ENCODE measurements around the gene RPS16. TPM values are rescaled to one million over a fixed set of nuclear protein-coding genes. Genes with fewer than 3 reads are reported as not detected.
"Not testable (repeated sequence)": the region's sequence is repeated elsewhere in the genome, so short reads cannot be mapped to it uniquely, and the experiment has no call there.

Gene RPS16
- total and polyA plus RNA-seq, 2 donors from 2014 or later: 1,461 to 1,965 TPM

DNA sequence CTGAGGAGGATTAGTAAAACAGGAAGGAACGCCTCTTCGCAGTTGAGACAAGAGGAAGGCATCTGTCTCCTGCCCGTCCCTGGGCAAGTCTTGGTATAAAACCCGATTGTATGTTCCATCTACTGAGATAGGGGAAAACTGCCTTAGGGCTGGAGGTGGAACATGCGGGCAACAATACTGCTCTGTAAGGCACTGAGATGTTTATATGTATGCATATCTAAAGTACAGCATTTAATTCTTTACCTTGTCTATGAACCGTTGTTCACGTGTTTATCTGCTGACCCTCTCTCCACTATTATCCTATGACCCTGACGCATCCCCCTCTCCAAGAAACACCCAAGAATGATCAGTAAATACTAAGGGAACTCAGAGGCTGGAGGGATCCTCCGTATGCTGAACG is 44.2 kb upstream of the RPS16 start:
- peak overlapping the region in 2 of 3 donors; percentile 65 to 94 for H3K9ac ChIP-seq (ENCODE audit: low read length in 3 of 3)
- TF ChIP-seq, protein P1, sequence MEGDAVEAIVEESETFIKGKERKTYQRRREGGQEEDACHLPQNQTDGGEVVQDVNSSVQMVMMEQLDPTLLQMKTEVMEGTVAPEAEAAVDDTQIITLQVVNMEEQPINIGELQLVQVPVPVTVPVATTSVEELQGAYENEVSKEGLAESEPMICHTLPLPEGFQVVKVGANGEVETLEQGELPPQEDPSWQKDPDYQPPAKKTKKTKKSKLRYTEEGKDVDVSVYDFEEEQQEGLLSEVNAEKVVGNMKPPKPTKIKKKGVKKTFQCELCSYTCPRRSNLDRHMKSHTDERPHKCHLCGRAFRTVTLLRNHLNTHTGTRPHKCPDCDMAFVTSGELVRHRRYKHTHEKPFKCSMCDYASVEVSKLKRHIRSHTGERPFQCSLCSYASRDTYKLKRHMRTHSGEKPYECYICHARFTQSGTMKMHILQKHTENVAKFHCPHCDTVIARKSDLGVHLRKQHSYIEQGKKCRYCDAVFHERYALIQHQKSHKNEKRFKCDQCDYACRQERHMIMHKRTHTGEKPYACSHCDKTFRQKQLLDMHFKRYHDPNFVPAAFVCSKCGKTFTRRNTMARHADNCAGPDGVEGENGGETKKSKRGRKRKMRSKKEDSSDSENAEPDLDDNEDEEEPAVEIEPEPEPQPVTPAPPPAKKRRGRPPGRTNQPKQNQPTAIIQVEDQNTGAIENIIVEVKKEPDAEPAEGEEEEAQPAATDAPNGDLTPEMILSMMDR (IDR thresholded peaks at IDR 0.05; ENCODE audit: borderline replicate concordance, extremely low read depth, insufficient read depth): no peak
- peaks cover 0 to 13% (median 6%) of the 10 kb centered on the region in 3 donors for H3K36me3 ChIP-seq (ENCODE audit: control insufficient read depth in 2 of 3, insufficient read depth in 3 of 3, low read length in 3 of 3)
- intact Hi-C loops (cut with DNase I): loop anchor here (10.0 kb wide), 1 partner anchor 55 kb away; the partner anchor contains the start of gene EID2B
- DNase-seq (no peak), FAIRE-seq (no peak)
- peaks cover 0 to 14% (median 0%) of the 10 kb centered on the region in 3 donors for H3K4me1 ChIP-seq (ENCODE audit: control insufficient read depth in 2 of 3, insufficient read depth in 2 of 3, low read depth in 1 of 3, low read length in 3 of 3)
- H3K27ac ChIP-seq (ENCODE audit: low read depth in 2 of 2, low read length in 2 of 2): peak overlapping the region in 1 of 2 donors; percentile 56
- peak overlapping the region; percentile 78 to 99 (median 98) for H3K4me3 ChIP-seq (ENCODE audit: low read length in 3 of 3)
- no peaks in the 10 kb centered on the region for H3K9me3 ChIP-seq (ENCODE audit: control insufficient read depth in 2 of 3, insufficient read depth in 1 of 3, low read length in 3 of 3)
- H3K27me3 ChIP-seq (ENCODE audit: control insufficient read depth, insufficient read depth, low read length): no peaks in the 10 kb centered on the region

DNA sequence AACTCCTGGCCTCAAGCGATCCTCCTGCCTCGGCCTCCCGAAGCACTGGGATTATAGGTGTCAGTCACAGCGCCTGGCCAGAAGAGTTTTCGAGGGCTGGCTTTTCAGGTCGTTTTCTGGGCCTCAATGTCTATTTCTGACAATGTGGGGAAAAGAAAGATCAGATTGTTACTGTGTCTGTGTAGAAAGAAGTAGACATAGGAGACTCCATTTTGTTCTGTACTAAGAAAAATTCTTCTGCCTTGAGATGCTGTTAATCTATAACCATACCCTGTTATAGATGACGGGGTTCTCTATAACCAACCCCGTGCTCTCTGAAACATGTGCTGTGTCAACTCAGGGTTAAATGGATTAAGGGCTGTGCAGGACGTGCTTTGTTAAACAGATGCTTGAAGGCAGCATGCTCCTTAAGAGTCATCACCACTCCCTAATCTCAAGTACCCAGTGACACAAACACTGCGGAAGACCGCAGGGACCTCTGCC is 43.6 kb upstream of the RPS16 start:
- not testable (repeated sequence) for H3K9ac ChIP-seq (ENCODE audit: low read length in 3 of 3); H3K27me3 ChIP-seq (ENCODE audit: control insufficient read depth, insufficient read depth, low read length); FAIRE-seq; H3K4me3 ChIP-seq (ENCODE audit: low read length in 3 of 3); DNase-seq; H3K9me3 ChIP-seq (ENCODE audit: control insufficient read depth in 2 of 3, insufficient read depth in 1 of 3, low read length in 3 of 3); H3K27ac ChIP-seq (ENCODE audit: low read depth in 2 of 2, low read length in 2 of 2)
- intact Hi-C loops (cut with DNase I): loop anchor here (10.0 kb wide), 1 partner anchor 55 kb away; the partner anchor contains the start of gene EID2B
- H3K36me3 ChIP-seq (ENCODE audit: control insufficient read depth in 2 of 3, insufficient read depth in 3 of 3, low read length in 3 of 3): peaks cover 0 to 18% (median 11%) of the 10 kb centered on the region in 3 donors
- H3K4me1 ChIP-seq (ENCODE audit: control insufficient read depth in 2 of 3, insufficient read depth in 2 of 3, low read depth in 1 of 3, low read length in 3 of 3): peaks cover 0 to 14% (median 0%) of the 10 kb centered on the region in 3 donors

DNA sequence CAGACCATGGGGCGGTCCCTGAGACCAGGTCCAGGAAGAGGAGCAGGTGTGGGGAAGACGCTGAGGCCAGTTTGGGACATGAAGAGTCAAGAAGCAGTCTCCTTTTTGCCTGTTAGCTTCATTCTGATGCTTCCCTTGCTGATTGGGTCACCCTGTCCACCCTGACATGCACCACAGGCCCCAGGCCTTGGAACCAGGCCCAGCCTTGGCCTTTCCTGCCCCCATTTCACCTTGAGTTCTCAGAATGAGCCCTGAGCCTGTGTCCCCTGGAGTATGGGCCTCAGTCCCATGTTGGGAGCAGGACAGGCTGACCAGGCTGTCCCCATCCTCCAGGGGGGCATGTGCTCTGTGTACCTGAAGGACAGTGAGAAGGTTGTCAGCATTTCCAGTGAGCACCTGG is 40.0 kb upstream of the RPS16 start:
- peaks cover 0 to 4% (median 0%) of the 10 kb centered on the region in 3 donors for H3K4me1 ChIP-seq (ENCODE audit: control insufficient read depth in 2 of 3, insufficient read depth in 2 of 3, low read depth in 1 of 3, low read length in 3 of 3)
- H3K4me3 ChIP-seq (ENCODE audit: low read length in 3 of 3): no peak overlapping the region
- no peaks in the 10 kb centered on the region for H3K9me3 ChIP-seq (ENCODE audit: control insufficient read depth in 2 of 3, insufficient read depth in 1 of 3, low read length in 3 of 3)
- H3K27ac ChIP-seq (ENCODE audit: low read depth in 2 of 2, low read length in 2 of 2): no peak overlapping the region
- DNase-seq (no peak), FAIRE-seq (no peak)
- no peaks in the 10 kb centered on the region for H3K27me3 ChIP-seq (ENCODE audit: control insufficient read depth, insufficient read depth, low read length)
- intact Hi-C loops (cut with DNase I): loop anchor here (10.0 kb wide), 1 partner anchor 59 kb away; the partner anchor contains the start of gene EID2B
- peaks cover under 1 to 48% (median 32%) of the 10 kb centered on the region in 3 donors for H3K36me3 ChIP-seq (ENCODE audit: control insufficient read depth in 2 of 3, insufficient read depth in 3 of 3, low read length in 3 of 3)
- H3K9ac ChIP-seq (ENCODE audit: low read length in 3 of 3): no peak overlapping the region
- TF ChIP-seq, protein P1 (IDR thresholded peaks at IDR 0.05; ENCODE audit: borderline replicate concordance, extremely low read depth, insufficient read depth): no peak

DNA sequence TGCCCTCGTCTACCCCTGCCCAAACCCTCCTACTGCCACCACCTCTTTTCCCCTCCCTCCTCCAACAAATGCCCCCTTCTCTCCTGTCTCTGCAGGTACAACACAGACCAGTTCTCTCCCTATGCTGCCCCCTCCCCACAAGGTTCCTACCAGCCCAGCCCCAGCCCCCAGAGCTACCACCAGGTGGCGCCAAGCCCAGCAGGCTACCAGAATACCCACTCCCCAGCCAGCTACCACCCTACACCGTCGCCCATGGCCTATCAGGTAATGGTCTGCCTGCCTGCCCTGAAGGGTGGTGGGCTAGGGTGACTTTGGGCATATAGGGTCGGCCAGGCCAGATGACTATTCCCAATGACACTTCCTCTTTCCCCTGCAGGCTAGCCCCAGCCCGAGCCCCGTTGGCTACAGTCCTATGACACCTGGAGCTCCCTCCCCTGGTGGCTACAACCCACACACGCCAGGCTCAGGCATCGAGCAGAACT is 38.4 kb upstream of the RPS16 start:
- DNase-seq (peak in 4 of 5 donors; percentile 67 to 81 (median 73)), FAIRE-seq (no peak)
- no peaks in the 10 kb centered on the region for H3K9me3 ChIP-seq (ENCODE audit: control insufficient read depth in 2 of 3, insufficient read depth in 1 of 3, low read length in 3 of 3)
- TF ChIP-seq, protein P1 (IDR thresholded peaks at IDR 0.05; ENCODE audit: borderline replicate concordance, extremely low read depth, insufficient read depth): peak; percentile 68
- no peaks in the 10 kb centered on the region for H3K4me1 ChIP-seq (ENCODE audit: control insufficient read depth in 2 of 3, insufficient read depth in 2 of 3, low read depth in 1 of 3, low read length in 3 of 3)
- H3K36me3 ChIP-seq (ENCODE audit: control insufficient read depth in 2 of 3, insufficient read depth in 3 of 3, low read length in 3 of 3): peaks cover 4 to 64% (median 44%) of the 10 kb centered on the region in 3 donors
- intact Hi-C loops (cut with DNase I): loop anchor here (10.0 kb wide), 1 partner anchor 61 kb away; the partner anchor contains the start of gene EID2B
- no peaks in the 10 kb centered on the region for H3K27me3 ChIP-seq (ENCODE audit: control insufficient read depth, insufficient read depth, low read length)
- no peak overlapping the region for H3K4me3 ChIP-seq (ENCODE audit: low read length in 3 of 3)
- H3K9ac ChIP-seq (ENCODE audit: low read length in 3 of 3): no peak overlapping the region
- no peak overlapping the region for H3K27ac ChIP-seq (ENCODE audit: low read depth in 2 of 2, low read length in 2 of 2)
